ENCODE results near the gene GLI3.

GLI3 gene

GRCh38 chr7:42085531-42085930 is 151.5 kb downstream of the GLI3 start:
- in situ Hi-C loops (cut with MboI; ENCODE audit: low sequenced_read_pairs) = no loop called here

- in situ Hi-C loops (cut with MboI; ENCODE audit: low sequenced_read_pairs) = no loop called here
Measured at GRCh38 chr7:42084263-42084662, 152.7 kb downstream of the GLI3 start.

GRCh38 chr7:42083284-42083683 is 153.7 kb downstream of the GLI3 start:
- in situ Hi-C loops (cut with MboI; ENCODE audit: low sequenced_read_pairs) = no loop called here

- in situ Hi-C loops (cut with MboI; ENCODE audit: low sequenced_read_pairs) = no loop called here
Measured at GRCh38 chr7:42082144-42082543, 154.9 kb downstream of the GLI3 start.

GRCh38 chr7:42081671-42082070 is 155.3 kb downstream of the GLI3 start:
- in situ Hi-C loops (cut with MboI; ENCODE audit: low sequenced_read_pairs) = no loop called here

- in situ Hi-C loops (cut with MboI; ENCODE audit: low sequenced_read_pairs) = no loop called here
Measured at GRCh38 chr7:42080841-42081586, 156.0 kb downstream of the GLI3 start.

- in situ Hi-C loops (cut with MboI; ENCODE audit: low sequenced_read_pairs) = no loop called here
Measured at GRCh38 chr7:42077271-42078135, 159.5 kb downstream of the GLI3 start.

GRCh38 chr7:42076870-42077269 is 160.1 kb downstream of the GLI3 start:
- in situ Hi-C loops (cut with MboI; ENCODE audit: low sequenced_read_pairs) = no loop called here

GRCh38 chr7:42075418-42075817 is 161.6 kb downstream of the GLI3 start:
- in situ Hi-C loops (cut with MboI; ENCODE audit: low sequenced_read_pairs) = no loop called here

- in situ Hi-C loops (cut with MboI; ENCODE audit: low sequenced_read_pairs) = no loop called here
Measured at GRCh38 chr7:42074076-42074475, 162.9 kb downstream of the GLI3 start.

GRCh38 chr7:42071372-42072261 is 165.4 kb downstream of the GLI3 start:
- in situ Hi-C loops (cut with MboI; ENCODE audit: low sequenced_read_pairs) = no loop called here

GRCh38 chr7:42070068-42070467 is 166.9 kb downstream of the GLI3 start:
- in situ Hi-C loops (cut with MboI; ENCODE audit: low sequenced_read_pairs) = no loop called here

- in situ Hi-C loops (cut with MboI; ENCODE audit: low sequenced_read_pairs) = no loop called here
Measured at GRCh38 chr7:42069590-42069989, 167.4 kb downstream of the GLI3 start.

- in situ Hi-C loops (cut with MboI; ENCODE audit: low sequenced_read_pairs) = no loop called here
Measured at GRCh38 chr7:42068554-42069280, 168.3 kb downstream of the GLI3 start.

GRCh38 chr7:42065942-42066341 is 171.1 kb downstream of the GLI3 start:
- in situ Hi-C loops (cut with MboI; ENCODE audit: low sequenced_read_pairs) = no loop called here

- in situ Hi-C loops (cut with MboI; ENCODE audit: low sequenced_read_pairs) = no loop called here
Measured at GRCh38 chr7:42065015-42065414, 172.0 kb downstream of the GLI3 start.

GRCh38 chr7:42064534-42064933 is 172.5 kb downstream of the GLI3 start:
- in situ Hi-C loops (cut with MboI; ENCODE audit: low sequenced_read_pairs) = no loop called here

- in situ Hi-C loops (cut with MboI; ENCODE audit: low sequenced_read_pairs) = no loop called here
Measured at GRCh38 chr7:42059275-42059674, 177.7 kb downstream of the GLI3 start.

GRCh38 chr7:42057331-42057730 is 179.7 kb downstream of the GLI3 start:
- in situ Hi-C loops (cut with MboI; ENCODE audit: low sequenced_read_pairs) = no loop called here

- in situ Hi-C loops (cut with MboI; ENCODE audit: low sequenced_read_pairs) = no loop called here
Measured at GRCh38 chr7:42055171-42055570, 181.8 kb downstream of the GLI3 start.
